ENCODE results near the gene TEX9. TPM values are rescaled to one million over a fixed set of nuclear protein-coding genes. Genes with fewer than 3 reads are reported as not detected.
A peak's percentile ranks its signal among the peaks of the same experiment; 100 is the strongest.

TEX9 gene
- total RNA-seq, 1 experiment from 2014 or later: 11.8 TPM

- H3F3A ChIP-seq (ENCODE audit: insufficient read depth, low read depth): no peaks in the 10 kb centered on the region
- H3K4me3 ChIP-seq: no peak overlapping the region
- H3K4me2 ChIP-seq: no peak overlapping the region
- no peaks in the 10 kb centered on the region for H4K20me1 ChIP-seq (ENCODE audit: insufficient read depth)
- H3K4me1 ChIP-seq (replicated peaks; ENCODE audit: insufficient read depth): no peaks in the 10 kb centered on the region
- H3K27ac ChIP-seq: no peak overlapping the region
- POLR2A ChIA-PET (ENCODE audit: unreplicated experiment): no interaction called here
- no peak for TF ChIP-seq CTCF (conservative IDR thresholded peaks at IDR 0.05)
- no peak for TF ChIP-seq EZH2 (IDR thresholded peaks at IDR 0.05; ENCODE audit: low read depth)
- H3K36me3 ChIP-seq (ENCODE audit: low read depth): no peaks in the 10 kb centered on the region
- no peaks in the 10 kb centered on the region for H3K9me2 ChIP-seq (ENCODE audit: insufficient read depth)
- no peak for DNase-seq
- no peak overlapping the region for H2AFZ ChIP-seq
- no peaks in the 10 kb centered on the region for H3K79me2 ChIP-seq (ENCODE audit: low read depth)
- H3K9me3 ChIP-seq (ENCODE audit: insufficient read depth, low read depth): no peaks in the 10 kb centered on the region
- CTCF ChIA-PET: no interaction called here
- no TSS peak for BruUV-seq (replicated peaks)
- no peaks in the 10 kb centered on the region for H3K27me3 ChIP-seq (ENCODE audit: insufficient read depth, low read depth)
- intact Hi-C loops (cut with micrococcal nuclease; ENCODE audit: unreplicated experiment): loop anchor here (10.0 kb wide), 1 partner anchor 781 kb away; no protein-coding TSS in a partner anchor
Observed at GRCh38 chr15:56425976-56426375, 60.8 kb downstream of the TEX9 start.

- Histone ChIP-seq H4K20me1 (ENCODE audit: insufficient read depth) (no peaks in the 10 kb centered on the region), H3K27ac (no peak overlapping the region), H3K79me2 (ENCODE audit: low read depth) (no peaks in the 10 kb centered on the region), H3K4me2 (no peak overlapping the region), H3K27me3 (ENCODE audit: insufficient read depth, low read depth) (no peaks in the 10 kb centered on the region), H3K9me2 (ENCODE audit: insufficient read depth) (no peaks in the 10 kb centered on the region), H3K4me3 (no peak overlapping the region), H2AFZ (no peak overlapping the region), H3K4me1 (replicated peaks; ENCODE audit: insufficient read depth) (no peaks in the 10 kb centered on the region), H3F3A (ENCODE audit: insufficient read depth, low read depth) (no peaks in the 10 kb centered on the region), H3K36me3 (ENCODE audit: low read depth) (no peaks in the 10 kb centered on the region), H3K9me3 (ENCODE audit: insufficient read depth, low read depth) (no peaks in the 10 kb centered on the region)
- POLR2A ChIA-PET (ENCODE audit: unreplicated experiment): no interaction called here
- no TSS peak for BruUV-seq (replicated peaks)
- TF ChIP-seq CTCF (conservative IDR thresholded peaks at IDR 0.05) (peak; percentile 65), EZH2 (IDR thresholded peaks at IDR 0.05; ENCODE audit: low read depth) (no peak)
- CTCF ChIA-PET: interaction anchor here (0.6 to 0.8 kb wide), 2 partner anchors 180 to 801 kb away, joined by 3 read pairs; no protein-coding TSS in a partner anchor
- no peak for DNase-seq
- intact Hi-C loops (cut with micrococcal nuclease; ENCODE audit: unreplicated experiment): loop anchor here (1.0 to 10.0 kb wide), 3 partner anchors 180 to 784 kb away; no protein-coding TSS in a partner anchor
Observed at GRCh38 chr15:56428821-56429458, 63.7 kb downstream of the TEX9 start.

- intact Hi-C loops (cut with micrococcal nuclease; ENCODE audit: unreplicated experiment): no loop called here
- no peaks in the 10 kb centered on the region for H4K20me1 ChIP-seq (ENCODE audit: insufficient read depth)
- no peaks in the 10 kb centered on the region for H3K9me3 ChIP-seq (ENCODE audit: insufficient read depth, low read depth)
- BruUV-seq (replicated peaks): no TSS peak
- no peaks in the 10 kb centered on the region for H3K79me2 ChIP-seq (ENCODE audit: low read depth)
- no peak overlapping the region for H3K27ac ChIP-seq
- H3F3A ChIP-seq (ENCODE audit: insufficient read depth, low read depth): no peaks in the 10 kb centered on the region
- H3K27me3 ChIP-seq (ENCODE audit: insufficient read depth, low read depth): no peaks in the 10 kb centered on the region
- no peaks in the 10 kb centered on the region for H3K4me1 ChIP-seq (replicated peaks; ENCODE audit: insufficient read depth)
- H3K4me2 ChIP-seq: no peak overlapping the region
- H3K4me3 ChIP-seq: no peak overlapping the region
- TF ChIP-seq CTCF (conservative IDR thresholded peaks at IDR 0.05) (no peak), EZH2 (IDR thresholded peaks at IDR 0.05; ENCODE audit: low read depth) (no peak)
- H3K36me3 ChIP-seq (ENCODE audit: low read depth): no peaks in the 10 kb centered on the region
- no peak for DNase-seq
- H2AFZ ChIP-seq: no peak overlapping the region
- ChIA-PET POLR2A (ENCODE audit: unreplicated experiment) (no interaction called here), CTCF (no interaction called here)
- H3K9me2 ChIP-seq (ENCODE audit: insufficient read depth): no peaks in the 10 kb centered on the region
Observed at GRCh38 chr15:56432304-56432703, 67.1 kb downstream of the TEX9 start.
